ENCODE results near the gene CFAP61. TPM values are rescaled to one million over a fixed set of nuclear protein-coding genes. Genes with fewer than 3 reads are reported as not detected.

The CFAP61 gene
- total RNA-seq, 4 donors from 2014 or later = 0.18 to 0.80 (median 0.57) TPM

DNA sequence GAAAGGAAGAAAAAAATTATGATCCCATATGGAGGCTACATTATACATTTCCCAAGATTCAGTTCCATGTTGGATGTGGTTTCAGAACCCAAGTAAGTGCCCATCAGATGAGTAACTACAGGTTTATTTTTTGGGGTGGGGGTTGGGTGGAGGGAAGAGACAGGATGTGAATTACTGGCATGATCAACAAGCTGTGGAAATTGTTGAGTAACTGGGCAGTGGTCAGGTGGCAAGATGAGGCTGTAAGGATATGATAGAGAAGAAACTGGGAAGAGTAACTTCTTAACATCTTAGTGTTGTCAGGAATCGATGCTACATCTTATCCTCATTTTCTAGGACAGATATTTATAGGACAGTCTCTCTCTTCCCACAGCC lies 153.5 kb downstream of the CFAP61 start:
- TF ChIP-seq POLR2A (IDR thresholded peaks at IDR 0.05) = no peak
- TF ChIP-seq, protein P1, sequence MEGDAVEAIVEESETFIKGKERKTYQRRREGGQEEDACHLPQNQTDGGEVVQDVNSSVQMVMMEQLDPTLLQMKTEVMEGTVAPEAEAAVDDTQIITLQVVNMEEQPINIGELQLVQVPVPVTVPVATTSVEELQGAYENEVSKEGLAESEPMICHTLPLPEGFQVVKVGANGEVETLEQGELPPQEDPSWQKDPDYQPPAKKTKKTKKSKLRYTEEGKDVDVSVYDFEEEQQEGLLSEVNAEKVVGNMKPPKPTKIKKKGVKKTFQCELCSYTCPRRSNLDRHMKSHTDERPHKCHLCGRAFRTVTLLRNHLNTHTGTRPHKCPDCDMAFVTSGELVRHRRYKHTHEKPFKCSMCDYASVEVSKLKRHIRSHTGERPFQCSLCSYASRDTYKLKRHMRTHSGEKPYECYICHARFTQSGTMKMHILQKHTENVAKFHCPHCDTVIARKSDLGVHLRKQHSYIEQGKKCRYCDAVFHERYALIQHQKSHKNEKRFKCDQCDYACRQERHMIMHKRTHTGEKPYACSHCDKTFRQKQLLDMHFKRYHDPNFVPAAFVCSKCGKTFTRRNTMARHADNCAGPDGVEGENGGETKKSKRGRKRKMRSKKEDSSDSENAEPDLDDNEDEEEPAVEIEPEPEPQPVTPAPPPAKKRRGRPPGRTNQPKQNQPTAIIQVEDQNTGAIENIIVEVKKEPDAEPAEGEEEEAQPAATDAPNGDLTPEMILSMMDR (IDR thresholded peaks at IDR 0.05) = no peak
- no peak for TF ChIP-seq EP300 (IDR thresholded peaks at IDR 0.05)
- no peak for TF ChIP-seq POLR2AphosphoS5 (IDR thresholded peaks at IDR 0.05)
- 73% methylated on average over 1 of the region's 1 CpG for WGBS

DNA sequence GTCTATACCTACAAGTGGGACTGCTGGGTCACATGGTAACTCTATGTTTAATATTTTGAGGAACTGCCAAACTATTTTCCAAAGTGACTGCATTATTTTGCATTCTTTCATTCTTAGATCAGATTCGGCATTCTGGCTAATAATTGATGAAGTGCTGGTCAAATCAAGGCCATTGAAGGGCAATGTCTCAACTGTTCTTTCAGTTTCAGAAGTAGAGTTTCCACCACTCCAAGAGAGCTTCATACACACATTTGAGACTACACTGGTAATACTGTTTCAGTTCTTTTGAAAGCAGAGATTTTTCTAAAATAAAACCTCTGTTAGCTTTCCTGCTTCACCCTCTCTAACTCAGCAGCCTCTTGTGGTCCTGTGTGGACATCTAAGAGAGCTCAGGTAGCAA lies 154.5 kb downstream of the CFAP61 start:
- Histone ChIP-seq H3K27me3 (no peaks in the 10 kb centered on the region), H3K4me3 (no peak overlapping the region), H3K9me3 (no peaks in the 10 kb centered on the region), H3K4me1 (no peaks in the 10 kb centered on the region), H3K36me3 (no peaks in the 10 kb centered on the region), H3K27ac (no peak overlapping the region)
- DNase-seq (ENCODE audit: low spot score in 2 of 2) = no peak
- TF ChIP-seq, protein P1 (IDR thresholded peaks at IDR 0.05) = no peak
- TF ChIP-seq EP300 (IDR thresholded peaks at IDR 0.05) (no peak), POLR2AphosphoS5 (IDR thresholded peaks at IDR 0.05) (no peak), POLR2A (IDR thresholded peaks at IDR 0.05) (no peak)
- 73% methylated on average over 1 of the region's 1 CpG for WGBS

More for the DNA sequence above, 153.5 kb downstream of the CFAP61 start:
- Histone ChIP-seq H3K4me3 (no peak overlapping the region), H3K27ac (no peak overlapping the region), H3K36me3 (no peaks in the 10 kb centered on the region), H3K27me3 (no peaks in the 10 kb centered on the region), H3K4me1 (no peaks in the 10 kb centered on the region), H3K9me3 (no peaks in the 10 kb centered on the region)
- no peak for DNase-seq (ENCODE audit: low spot score in 2 of 2)

DNA sequence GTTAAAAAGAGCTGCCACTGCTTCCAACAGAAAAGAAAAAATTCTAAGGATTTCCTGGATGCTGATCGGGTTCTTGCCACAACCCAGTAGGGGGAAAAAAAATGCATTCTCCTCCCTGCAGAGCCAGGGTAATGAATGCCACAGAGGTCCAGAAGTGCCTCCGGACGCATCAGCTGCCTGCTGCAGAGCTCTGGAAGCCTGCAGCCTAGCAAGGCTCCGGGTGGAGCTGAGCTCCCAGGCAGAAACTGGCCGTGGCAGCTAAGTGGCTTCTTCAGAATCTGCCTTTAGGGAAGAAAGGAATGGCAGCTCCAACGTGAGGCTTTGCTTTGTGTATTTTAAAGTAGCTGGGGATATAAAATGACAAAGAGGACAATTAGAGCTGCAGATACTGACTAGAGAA lies 155.0 kb downstream of the CFAP61 start:
- Histone ChIP-seq H3K4me1 (no peaks in the 10 kb centered on the region), H3K36me3 (no peaks in the 10 kb centered on the region), H3K4me3 (no peak overlapping the region), H3K27me3 (no peaks in the 10 kb centered on the region), H3K27ac (no peak overlapping the region), H3K9me3 (no peaks in the 10 kb centered on the region)
- no peak for DNase-seq (ENCODE audit: low spot score in 2 of 2)
- TF ChIP-seq EP300 (IDR thresholded peaks at IDR 0.05) (no peak), POLR2A (IDR thresholded peaks at IDR 0.05) (no peak), POLR2AphosphoS5 (IDR thresholded peaks at IDR 0.05) (no peak)
- TF ChIP-seq, protein P1 (IDR thresholded peaks at IDR 0.05) = no peak
- 25% methylated on average over 5 of the region's 6 CpGs for WGBS

DNA sequence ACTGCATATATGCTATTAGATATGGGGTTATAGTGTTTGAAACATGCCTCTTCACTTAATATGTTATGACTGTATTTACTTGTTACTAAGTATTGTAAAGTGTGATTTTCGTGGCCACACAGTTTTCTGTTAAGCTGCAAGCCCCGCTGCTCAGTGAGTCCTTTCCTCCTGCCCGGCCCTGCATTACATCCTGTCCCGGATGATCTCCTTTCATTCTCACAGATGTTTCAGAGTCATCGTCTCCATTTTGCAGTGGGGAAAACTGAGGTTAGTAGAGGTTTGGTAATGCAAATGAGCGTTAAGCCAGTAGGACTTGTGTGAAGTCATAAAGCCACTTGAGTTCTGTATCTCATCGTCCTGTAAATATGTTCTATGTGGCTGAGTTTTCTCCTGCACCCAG lies 155.5 kb downstream of the CFAP61 start:
- no peak for DNase-seq (ENCODE audit: low spot score in 2 of 2)
- no peaks in the 10 kb centered on the region for H3K4me1 ChIP-seq
- H3K4me3 ChIP-seq = no peak overlapping the region
- no peak overlapping the region for H3K27ac ChIP-seq
- TF ChIP-seq, protein P1 (IDR thresholded peaks at IDR 0.05) = no peak
- TF ChIP-seq POLR2AphosphoS5 (IDR thresholded peaks at IDR 0.05) = no peak
- no peak for TF ChIP-seq POLR2A (IDR thresholded peaks at IDR 0.05)
- no peak for TF ChIP-seq EP300 (IDR thresholded peaks at IDR 0.05)
- H3K27me3 ChIP-seq = no peaks in the 10 kb centered on the region
- no peaks in the 10 kb centered on the region for H3K9me3 ChIP-seq
- 86% methylated on average over 7 of the region's 7 CpGs for WGBS
- H3K36me3 ChIP-seq = no peaks in the 10 kb centered on the region

DNA sequence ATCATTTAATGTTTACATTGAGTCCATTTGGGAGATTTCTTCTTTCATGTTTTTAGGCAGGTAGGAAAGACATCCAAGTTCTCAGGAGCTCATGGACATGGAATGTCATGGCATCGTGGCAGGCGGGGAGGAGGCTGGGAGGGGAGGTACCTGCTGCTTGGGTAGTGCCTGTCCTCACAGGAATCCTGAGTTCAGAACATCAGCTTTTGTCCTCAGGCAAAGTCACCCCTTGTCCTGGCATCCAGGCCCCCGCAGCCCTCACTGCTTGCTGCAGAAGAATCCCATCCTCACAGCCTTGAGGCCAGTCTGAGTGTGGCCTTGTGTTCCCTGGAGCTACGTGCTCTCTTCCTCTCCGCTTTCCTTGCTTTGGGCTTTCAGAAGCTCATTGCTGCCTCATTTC lies 157.4 kb downstream of the CFAP61 start:
- Histone ChIP-seq H3K4me3 (no peak overlapping the region), H3K27me3 (no peaks in the 10 kb centered on the region), H3K36me3 (no peaks in the 10 kb centered on the region), H3K27ac (peak overlapping the region; percentile 67), H3K9me3 (no peaks in the 10 kb centered on the region), H3K4me1 (no peaks in the 10 kb centered on the region)
- no peak for DNase-seq (ENCODE audit: low spot score in 2 of 2)
- TF ChIP-seq POLR2A (IDR thresholded peaks at IDR 0.05) (no peak), POLR2AphosphoS5 (IDR thresholded peaks at IDR 0.05) (no peak), EP300 (IDR thresholded peaks at IDR 0.05) (no peak)
- TF ChIP-seq, protein P1 (IDR thresholded peaks at IDR 0.05) = no peak
- WGBS = 81% methylated on average over 5 of the region's 5 CpGs

Measured in suprapubic skin (tissue), 4 donors.